HG02938 (cell line): Measurements from ENCODE around the gene BRPF1.
A peak's percentile ranks its signal among the peaks of the same experiment; 100 is the strongest.
"Not testable (repeated sequence)": the region's sequence is repeated elsewhere in the genome, so short reads cannot be mapped to it uniquely, and the experiment has no call there.

Experiments used
- ATAC-seq: cut with Tn5 transposase; IDR thresholded peaks from one replicate; pipeline ENCODE4 v1.9.1; 2021; ENCODE audit warnings: mild to moderate bottlenecking, moderate library complexity; ENCODE audit not compliant: unreplicated experiment

BRPF1 gene

GRCh38 chr3:9768141-9768775, 36.7 kb downstream of the BRPF1 start:
- ATAC-seq, result no peak

GRCh38 chr3:9769012-9769411, 37.5 kb downstream of the BRPF1 start:
- ATAC-seq, result no peak

GRCh38 chr3:9769426-9770275, 38.1 kb downstream of the BRPF1 start, which contains the start of gene CAMK1:
CAMK1 (minus strand) TSS chr3:9769947; CDS start chr3:9767749, 2,198 bp downstream.
- no peak for ATAC-seq

GRCh38 chr3:9770276-9770812, 38.8 kb downstream of the BRPF1 start:
- ATAC-seq, result no peak

GRCh38 chr3:9771007-9771406, 39.5 kb downstream of the BRPF1 start:
- ATAC-seq, result not testable (repeated sequence)

GRCh38 chr3:9776896-9777693, 45.6 kb downstream of the BRPF1 start:
- ATAC-seq, result no peak

- ATAC-seq, result no peak
These were observed 46.1 kb downstream of the BRPF1 start for GRCh38 chr3:9777694-9778021.

GRCh38 chr3:9778143-9779074, 46.9 kb downstream of the BRPF1 start:
- ATAC-seq, result no peak

- ATAC-seq, result no peak
These were observed 47.6 kb downstream of the BRPF1 start for GRCh38 chr3:9779075-9779593.

GRCh38 chr3:9779721-9780457, 48.4 kb downstream of the BRPF1 start:
- peak; percentile 59 for ATAC-seq

- no peak for ATAC-seq
These were observed 48.9 kb downstream of the BRPF1 start for GRCh38 chr3:9780458-9780812.

GRCh38 chr3:9780910-9781309, 49.4 kb downstream of the BRPF1 start:
- no peak for ATAC-seq

- ATAC-seq, result no peak
These were observed 50.0 kb downstream of the BRPF1 start for GRCh38 chr3:9781551-9781950.

- no peak for ATAC-seq
These were observed 50.6 kb downstream of the BRPF1 start for GRCh38 chr3:9781978-9782603.

- no peak for ATAC-seq
These were observed 51.2 kb downstream of the BRPF1 start for GRCh38 chr3:9782770-9783169.

GRCh38 chr3:9783954-9784353, 52.4 kb downstream of the BRPF1 start:
- ATAC-seq, result no peak

GRCh38 chr3:9784965-9785364, 53.4 kb downstream of the BRPF1 start:
- ATAC-seq, result no peak

GRCh38 chr3:9785602-9786001, 54.1 kb downstream of the BRPF1 start:
- ATAC-seq, result no peak

GRCh38 chr3:9786209-9786739, 54.7 kb downstream of the BRPF1 start:
- no peak for ATAC-seq
